Adipocyte (in vitro differentiated cells): ENCODE measurements around the gene PSMC3IP.

Experiments
- DNase-seq: peaks from one replicate; pipeline ENCODE4 v3.0.0-alpha.2; 2015; ENCODE audit warnings: low read depth
- H3K27me3 ChIP-seq: replicated peaks from 2 replicates; pipeline ENCODE4 v1.7.0; 2013; ENCODE audit warnings: mild to moderate bottlenecking, low read length, moderate library complexity; ENCODE audit not compliant: control insufficient read depth, insufficient read depth
- H3K36me3 ChIP-seq: 2 replicates; pipeline ENCODE4 v1.7.0; 2013; ENCODE audit warnings: low read length, mild to moderate bottlenecking, moderate library complexity; ENCODE audit not compliant: control insufficient read depth, insufficient read depth, severe bottlenecking
- H3K4me1 ChIP-seq: 2 replicates; pipeline ENCODE4 v1.7.0; 2013; ENCODE audit warnings: mild to moderate bottlenecking, low read length, moderate library complexity; ENCODE audit not compliant: control insufficient read depth, insufficient read depth
- H3K4me3 ChIP-seq: 2 replicates; pipeline ENCODE4 v1.7.0; 2013; ENCODE audit warnings: mild to moderate bottlenecking, low read length, moderate library complexity
- H3K9ac ChIP-seq: 2 replicates; pipeline ENCODE4 v1.7.0; 2013; ENCODE audit warnings: mild to moderate bottlenecking, low read length, moderate library complexity
- H3K9me3 ChIP-seq: 2 replicates; pipeline ENCODE4 v1.7.0; 2013; ENCODE audit warnings: mild to moderate bottlenecking, low read length, moderate library complexity; ENCODE audit not compliant: control insufficient read depth

Gene PSMC3IP

DNA sequence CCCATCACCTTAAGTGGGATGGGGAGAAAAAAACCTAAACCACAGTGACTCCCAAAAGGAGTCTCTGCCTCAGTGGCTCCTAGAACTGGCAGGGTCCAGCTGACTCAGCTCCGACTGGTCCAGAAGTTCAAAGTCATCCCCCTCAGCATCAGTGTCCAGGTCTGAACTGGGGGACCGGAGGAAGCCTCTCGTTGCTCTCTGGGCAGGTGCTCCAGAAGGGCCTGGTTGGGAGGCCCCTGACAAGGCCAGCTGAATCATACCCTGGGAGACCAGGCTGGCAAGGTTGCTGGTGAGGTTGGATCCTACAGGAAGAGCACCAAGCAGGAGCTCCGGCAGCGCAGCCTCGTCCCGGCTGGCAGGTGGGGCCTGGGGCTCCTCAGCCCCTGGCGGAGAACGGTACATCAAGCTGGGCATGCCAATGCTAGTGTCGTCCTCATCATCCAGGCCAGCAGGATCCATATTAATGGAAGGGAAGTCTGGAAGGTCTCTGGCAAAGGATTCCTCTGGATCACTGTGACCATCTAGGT, 4.3 kb upstream of the PSMC3IP start:
- no peak overlapping the region for H3K4me3 ChIP-seq
- no peak overlapping the region for H3K9ac ChIP-seq
- H3K27me3 ChIP-seq = no peaks in the 10 kb centered on the region
- H3K36me3 ChIP-seq = peaks cover 74% of the 10 kb centered on the region
- no peaks in the 10 kb centered on the region for H3K9me3 ChIP-seq
- H3K4me1 ChIP-seq = peaks cover 42% of the 10 kb centered on the region
- no peak for DNase-seq

DNA sequence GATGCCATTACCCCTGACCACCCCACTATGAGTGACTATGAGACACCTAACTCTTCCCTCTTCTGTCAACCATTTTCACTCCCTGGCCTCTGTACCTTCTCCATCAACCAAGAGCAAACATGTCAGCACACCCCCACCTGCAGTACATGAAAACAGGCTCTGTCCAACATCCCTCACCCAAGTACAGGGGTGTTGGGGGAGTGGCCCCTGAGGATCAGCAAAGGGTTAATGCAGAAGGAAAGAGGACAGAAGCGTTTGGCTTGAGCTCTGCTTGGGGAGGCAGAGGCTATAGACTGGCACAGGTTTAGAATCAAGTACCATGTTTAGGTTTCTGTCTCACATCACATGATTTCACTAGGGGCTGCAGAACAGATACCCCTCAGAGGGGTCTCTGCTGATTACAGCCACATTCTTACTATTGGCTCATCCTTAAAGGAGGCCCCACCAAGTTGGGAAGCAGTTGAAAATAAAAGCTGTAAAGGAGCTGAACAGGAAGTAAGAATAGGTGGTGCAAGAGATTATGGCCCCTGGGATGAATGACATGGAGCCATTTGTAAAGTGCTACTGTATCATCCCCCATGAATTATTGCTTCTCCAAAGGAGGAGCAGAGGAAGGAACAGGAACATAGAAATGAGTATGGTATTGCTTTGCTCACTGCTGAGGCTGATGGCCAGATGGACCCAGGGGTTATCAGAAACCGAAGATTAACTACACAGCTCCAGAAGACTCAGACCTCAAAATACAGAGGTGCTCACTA, 2.4 kb upstream of the PSMC3IP start:
- Histone ChIP-seq H3K36me3 (peaks cover 63% of the 10 kb centered on the region), H3K4me1 (peaks cover 26% of the 10 kb centered on the region), H3K9me3 (no peaks in the 10 kb centered on the region), H3K9ac (no peak overlapping the region), H3K4me3 (no peak overlapping the region), H3K27me3 (no peaks in the 10 kb centered on the region)
- DNase-seq = no peak

DNA sequence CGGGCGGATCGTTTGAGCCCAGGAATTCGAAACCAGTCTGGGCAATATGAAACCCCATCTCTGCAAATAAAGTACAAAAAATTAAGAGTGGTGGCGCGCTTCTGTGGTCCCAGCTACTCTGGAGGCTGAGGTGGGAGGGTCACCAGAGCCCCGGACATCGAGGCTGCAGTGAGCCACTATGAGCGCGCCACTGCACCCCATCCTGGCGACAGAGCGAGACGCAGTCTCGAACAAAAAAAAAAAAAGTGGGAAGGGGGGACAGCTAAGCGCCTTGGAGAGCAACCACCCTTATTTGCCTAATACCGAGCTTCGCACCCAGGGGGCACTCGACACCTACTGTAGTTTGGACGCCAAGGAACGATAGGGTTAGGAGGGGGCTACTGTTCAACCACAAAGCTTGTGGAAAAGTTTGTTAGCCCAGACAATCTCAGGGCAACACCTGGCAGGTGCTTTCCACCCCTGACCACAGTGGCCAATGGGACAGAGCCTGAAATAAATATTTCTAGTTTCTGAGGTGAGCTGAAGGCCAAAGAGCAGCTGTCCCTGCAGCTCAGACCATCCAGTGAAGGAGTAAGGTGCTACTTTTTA, 847 bp upstream of the PSMC3IP start:
- peak; percentile 87 for DNase-seq
- peaks cover 20% of the 10 kb centered on the region for H3K4me1 ChIP-seq
- no peaks in the 10 kb centered on the region for H3K9me3 ChIP-seq
- H3K27me3 ChIP-seq = no peaks in the 10 kb centered on the region
- peaks cover 60% of the 10 kb centered on the region for H3K36me3 ChIP-seq
- peak overlapping the region; percentile 96 for H3K4me3 ChIP-seq
- H3K9ac ChIP-seq = peak overlapping the region; percentile 99

- H3K36me3 ChIP-seq = peaks cover 60% of the 10 kb centered on the region
- peak; percentile 28 for DNase-seq
- H3K9me3 ChIP-seq = no peaks in the 10 kb centered on the region
- H3K27me3 ChIP-seq = no peaks in the 10 kb centered on the region
- peak overlapping the region; percentile 99 for H3K9ac ChIP-seq
- H3K4me1 ChIP-seq = peaks cover 31% of the 10 kb centered on the region
- peak overlapping the region; percentile 96 for H3K4me3 ChIP-seq
Observed at GRCh38 chr17:42577140-42577531, 393 bp downstream of the PSMC3IP start.

DNA sequence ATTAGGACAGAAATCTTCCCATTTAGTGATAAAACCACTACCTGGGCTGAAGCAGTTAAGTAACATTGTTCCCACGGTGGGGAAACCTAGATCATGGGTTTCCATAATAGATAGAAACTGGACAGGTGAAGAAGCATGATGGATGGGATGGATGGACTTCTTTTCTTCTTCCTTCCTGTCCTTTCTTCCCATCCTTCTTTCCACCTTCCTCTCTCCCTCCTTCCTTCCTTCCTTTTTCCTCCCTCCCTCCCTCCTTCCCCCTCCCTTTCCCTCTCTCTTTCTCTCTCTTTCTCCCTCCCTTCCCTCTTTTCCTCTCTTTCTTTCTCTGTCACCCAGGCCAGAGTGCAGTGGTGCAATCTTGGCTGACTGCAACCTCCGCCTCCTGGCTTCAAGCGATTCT, 3.1 kb downstream of the PSMC3IP start:
- no peaks in the 10 kb centered on the region for H3K27me3 ChIP-seq
- no peak overlapping the region for H3K9ac ChIP-seq
- peaks cover 47% of the 10 kb centered on the region for H3K4me1 ChIP-seq
- no peak overlapping the region for H3K4me3 ChIP-seq
- H3K9me3 ChIP-seq = no peaks in the 10 kb centered on the region
- no peak for DNase-seq
- peaks cover 58% of the 10 kb centered on the region for H3K36me3 ChIP-seq

DNA sequence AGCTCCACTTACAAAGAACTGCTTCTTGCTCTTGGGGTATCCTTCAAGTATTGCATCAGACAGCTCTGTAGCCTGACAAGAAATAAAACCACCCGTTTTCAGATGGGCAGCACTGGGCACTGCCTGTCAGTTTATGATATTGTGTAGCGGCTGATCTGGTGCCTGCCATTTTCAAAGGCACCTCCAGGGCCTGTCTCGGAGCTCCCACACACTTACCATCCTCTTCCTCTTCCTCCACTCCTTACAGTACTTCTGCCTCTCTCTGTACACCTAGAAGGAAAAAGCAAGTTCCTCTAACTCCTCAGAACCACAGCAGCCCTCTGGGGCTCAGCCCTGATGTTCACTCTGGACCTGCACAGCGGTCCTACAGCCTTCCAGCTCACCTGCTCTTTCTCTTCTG, 4.4 kb downstream of the PSMC3IP start:
- no peak for DNase-seq
- peaks cover 67% of the 10 kb centered on the region for H3K36me3 ChIP-seq

GRCh38 chr17:42571435-42572225, 5.9 kb downstream of the PSMC3IP start:
- Histone ChIP-seq H3K4me1 (peaks cover 42% of the 10 kb centered on the region), H3K4me3 (no peak overlapping the region), H3K27me3 (no peaks in the 10 kb centered on the region), H3K36me3 (peaks cover 67% of the 10 kb centered on the region), H3K9ac (peak overlapping the region; percentile 50), H3K9me3 (no peaks in the 10 kb centered on the region)
- no peak for DNase-seq

More for the DNA sequence above, 4.4 kb downstream of the PSMC3IP start:
- peaks cover 52% of the 10 kb centered on the region for H3K4me1 ChIP-seq
- peak overlapping the region; percentile 6 for H3K9ac ChIP-seq
- no peaks in the 10 kb centered on the region for H3K9me3 ChIP-seq
- no peak overlapping the region for H3K4me3 ChIP-seq
- H3K27me3 ChIP-seq = no peaks in the 10 kb centered on the region

GRCh38 chr17:42568341-42569111, 9.0 kb downstream of the PSMC3IP start:
- peaks cover 75% of the 10 kb centered on the region for H3K36me3 ChIP-seq
- H3K9me3 ChIP-seq = no peaks in the 10 kb centered on the region
- H3K4me1 ChIP-seq = peaks cover 56% of the 10 kb centered on the region
- H3K27me3 ChIP-seq = no peaks in the 10 kb centered on the region
- H3K4me3 ChIP-seq = peak overlapping the region; percentile 8
- peak overlapping the region; percentile 43 for H3K9ac ChIP-seq
- DNase-seq = no peak

GRCh38 chr17:42566883-42567573, 10.5 kb downstream of the PSMC3IP start, which contains the start of gene MLX:
Gene MLX (plus strand): TSS chr17:42567100. CDS start chr17:42567125, 25 bp downstream.
- no peaks in the 10 kb centered on the region for H3K9me3 ChIP-seq
- peaks cover 52% of the 10 kb centered on the region for H3K4me1 ChIP-seq
- no peaks in the 10 kb centered on the region for H3K27me3 ChIP-seq
- H3K9ac ChIP-seq = peak within 1 kb of the TSS; percentile 97
- H3K36me3 ChIP-seq = peaks cover 60% of the 10 kb centered on the region
- H3K4me3 ChIP-seq = peak within 1 kb of the TSS; percentile 92
- DNase-seq = peak; percentile 98

GRCh38 chr17:42566215-42566882, 11.2 kb downstream of the PSMC3IP start:
- Histone ChIP-seq H3K9me3 (no peaks in the 10 kb centered on the region), H3K27me3 (no peaks in the 10 kb centered on the region), H3K4me1 (peaks cover 49% of the 10 kb centered on the region), H3K9ac (peak overlapping the region; percentile 97), H3K4me3 (peak overlapping the region; percentile 92), H3K36me3 (peaks cover 53% of the 10 kb centered on the region)
- DNase-seq = no peak
